H1 (cell line): ENCODE data around the gene PPCDC. TPM values are rescaled to one million over a fixed set of nuclear protein-coding genes. Genes with fewer than 3 reads are reported as not detected.

Experiments used
- CTCF ChIA-PET: fragments of 300-600 bp; sonication (Branson Sonifier 250); formaldehyde crosslinking; loops from one replicate; lab custom pipeline; 2021; ENCODE audit not compliant: partially characterized antibody; lab: Charles Lee
- POLR2A ChIA-PET: fragments of 300-600 bp; sonication (Branson Sonifier 250); formaldehyde crosslinking; loops from one replicate; lab custom pipeline; 2021; ENCODE audit warnings: inconsistent platforms; ENCODE audit not compliant: partially characterized antibody; lab: Charles Lee
- DNase-seq, 2 experiments: peaks; one replicate each; pipeline versions ENCODE4 v3.0.0 to v3.0.0-alpha.2; 2010 to 2022; ENCODE audit warnings: low spot score in 2 of 2, low read depth in 1 of 2, mixed read lengths in 1 of 2
- FAIRE-seq: peaks from 2 replicates; lab custom pipeline; 2011; peaks lifted over from hg19 to GRCh38; lab: Jason Lieb, UNC
- H2AFZ ChIP-seq: 2 replicates; pipeline ENCODE4 v1.8.1; 2012; ENCODE audit warnings: low read length, inconsistent platforms
- H2AK5ac ChIP-seq: 2 replicates; pipeline ENCODE4 v1.6.1; 2013; ENCODE audit warnings: low read depth, low read length
- H2BK120ac ChIP-seq: replicated peaks from 2 replicates; pipeline ENCODE3; 2013; ENCODE audit warnings: low read depth, low read length, inconsistent platforms
- H2BK12ac ChIP-seq: 2 replicates; pipeline ENCODE4 v1.6.1; 2013; ENCODE audit warnings: low read depth, low read length
- H2BK15ac ChIP-seq: 2 replicates; pipeline ENCODE4 v1.6.1; 2013; ENCODE audit warnings: low read length
- H2BK20ac ChIP-seq: 2 replicates; pipeline ENCODE4 v1.6.1; 2013; ENCODE audit warnings: low read length
- H2BK5ac ChIP-seq: 2 replicates; pipeline ENCODE4 v1.6.1; 2013; ENCODE audit warnings: low read depth, low read length
- H3K14ac ChIP-seq: 2 replicates; pipeline ENCODE4 v1.6.1; 2013; ENCODE audit warnings: inconsistent platforms; ENCODE audit not compliant: insufficient read length
- H3K18ac ChIP-seq: 2 replicates; pipeline ENCODE4 v1.6.1; 2013; ENCODE audit warnings: low read length; ENCODE audit errors: extremely low read depth
- H3K23ac ChIP-seq: 2 replicates; pipeline ENCODE4 v1.6.1; 2013; ENCODE audit warnings: inconsistent platforms; ENCODE audit not compliant: insufficient read length
- H3K23me2 ChIP-seq: 2 replicates; pipeline ENCODE4 v1.6.1; 2013; ENCODE audit warnings: low read depth, low read length
- H3K27ac ChIP-seq: 2 replicates; pipeline ENCODE4 v1.6.1; 2011; ENCODE audit warnings: low read depth, low read length, inconsistent platforms
- H3K27me3 ChIP-seq, 4 experiments: replicated peaks in 1 of 4; 1 replicate in 1 of 4; 2 replicates in 3 of 4; pipeline versions ENCODE4 v1.6.1 to v1.8.1; 2011 to 2013; ENCODE audit warnings: low read length in 3 of 4, mild to moderate bottlenecking in 3 of 4, inconsistent platforms in 2 of 4, mixed read lengths in 2 of 4, moderate library complexity in 1 of 4; ENCODE audit not compliant: control insufficient read depth in 3 of 4, insufficient read depth in 3 of 4; ENCODE audit errors: extremely low read depth in 1 of 4
- H3K36me3 ChIP-seq, 4 experiments: 2 replicates each; pipeline versions ENCODE4 v1.6.1 to v1.8.1; 2011 to 2013; ENCODE audit warnings: mild to moderate bottlenecking in 4 of 4, low read length in 3 of 4, moderate library complexity in 2 of 4, control low read depth in 1 of 4, inconsistent platforms in 1 of 4; ENCODE audit not compliant: insufficient read depth in 4 of 4, control insufficient read depth in 2 of 4
- H3K4ac ChIP-seq: replicated peaks from 2 replicates; pipeline ENCODE3; 2013; ENCODE audit warnings: low read length, low read depth, mixed read lengths, inconsistent platforms; ENCODE audit not compliant: insufficient read length
- H3K4me1 ChIP-seq, 4 experiments: replicated peaks in 1 of 4; 1 replicate in 1 of 4; 2 replicates in 3 of 4; pipeline versions ENCODE4 v1.6.1 to v1.8.1; 2011 to 2013; ENCODE audit warnings: low read length in 3 of 4, inconsistent platforms in 2 of 4, mixed read lengths in 1 of 4; ENCODE audit not compliant: insufficient read depth in 4 of 4, control insufficient read depth in 3 of 4
- H3K4me2 ChIP-seq, 2 experiments: 2 replicates each; pipeline versions ENCODE4 v1.6.1 to v1.8.1; 2011 to 2013; ENCODE audit warnings: low read depth in 2 of 2, low read length in 2 of 2, control low read depth in 1 of 2, inconsistent platforms in 1 of 2, mild to moderate bottlenecking in 1 of 2; ENCODE audit not compliant: insufficient read depth in 1 of 2
- H3K4me3 ChIP-seq, 4 experiments: fragments of 200-600, 300-600 bp in 1 of 4; sonication (generic), shearing (Covaris generic), sonication (Bioruptor Twin) in 1 of 4; 2 replicates each; pipeline versions ENCODE4 v1.5.1 to v1.8.1; 2011 to 2016; ENCODE audit warnings: low read length in 4 of 4, low read depth in 3 of 4, control low read depth in 2 of 4, inconsistent platforms in 2 of 4, mild to moderate bottlenecking in 2 of 4, mixed read lengths in 1 of 4, moderate library complexity in 1 of 4; ENCODE audit not compliant: insufficient read depth in 2 of 4; ENCODE audit errors: extremely low read depth in 1 of 4
- H3K56ac ChIP-seq: replicated peaks from 2 replicates; pipeline ENCODE3; 2013; ENCODE audit warnings: low read depth, mild to moderate bottlenecking, mixed read lengths, low read length, inconsistent platforms; ENCODE audit not compliant: insufficient read length
- H3K79me1 ChIP-seq: 2 replicates; pipeline ENCODE4 v1.6.1; 2013; ENCODE audit warnings: low read depth, low read length, control low read depth
- H3K79me2 ChIP-seq, 2 experiments: 2 replicates each; pipeline versions ENCODE4 v1.6.1 to v1.8.1; 2012 to 2013; ENCODE audit warnings: low read length in 2 of 2, mild to moderate bottlenecking in 2 of 2, inconsistent platforms in 1 of 2; ENCODE audit not compliant: insufficient read depth in 2 of 2, control insufficient read depth in 1 of 2
- H3K9ac ChIP-seq, 4 experiments: replicated peaks in 1 of 4; 1 replicate in 1 of 4; 2 replicates in 3 of 4; pipeline versions ENCODE4 v1.6.1 to v1.8.1; 2011 to 2013; ENCODE audit warnings: low read depth in 3 of 4, low read length in 3 of 4, control low read depth in 2 of 4, mild to moderate bottlenecking in 2 of 4, moderate library complexity in 2 of 4, inconsistent platforms in 1 of 4; ENCODE audit errors: extremely low read depth in 1 of 4
- H3K9me3 ChIP-seq, 2 experiments: 2 replicates each; pipeline versions ENCODE4 v1.6.1 to v1.8.1; 2012 to 2013; ENCODE audit warnings: mild to moderate bottlenecking in 2 of 2, moderate library complexity in 2 of 2, control low read depth in 1 of 2, inconsistent platforms in 1 of 2, low read depth in 1 of 2, low read length in 1 of 2, mixed read lengths in 1 of 2; ENCODE audit not compliant: insufficient read depth in 2 of 2
- H4K20me1 ChIP-seq, 2 experiments: replicated peaks in 1 of 2; 2 replicates each; pipeline versions ENCODE3 to v1.8.1; 2011 to 2013; ENCODE audit warnings: inconsistent platforms in 2 of 2, low read length in 2 of 2, mild to moderate bottlenecking in 1 of 2; ENCODE audit not compliant: insufficient read depth in 2 of 2, control insufficient read depth in 1 of 2
- H4K5ac ChIP-seq: 2 replicates; pipeline ENCODE4 v1.6.1; 2013; ENCODE audit warnings: low read length, low read depth, mixed read lengths, inconsistent platforms; ENCODE audit not compliant: insufficient read length
- H4K8ac ChIP-seq: 2 replicates; pipeline ENCODE4 v1.8.0; 2013; ENCODE audit warnings: mild to moderate bottlenecking, moderate library complexity, low read length, inconsistent platforms; ENCODE audit not compliant: insufficient read depth; ENCODE audit errors: extremely low read depth
- H4K91ac ChIP-seq: replicated peaks from 2 replicates; pipeline ENCODE3; 2013; ENCODE audit warnings: low read length, mixed read lengths, inconsistent platforms; ENCODE audit not compliant: insufficient read length
- BACH1 ChIP-seq: IDR thresholded peaks from 2 replicates; pipeline ENCODE4 v1.6.1; 2012; ENCODE audit warnings: low read length, improper control_type of control experiment
- CHD1 ChIP-seq: IDR thresholded peaks from 2 replicates; pipeline ENCODE4 v1.6.1; 2012; ENCODE audit warnings: low read depth, low read length, improper control_type of control experiment
- SP2 ChIP-seq: IDR thresholded peaks from 2 replicates; pipeline ENCODE4 v1.6.1; 2012; ENCODE audit warnings: mild to moderate bottlenecking, low read length, inconsistent platforms
- TAF1 ChIP-seq: IDR thresholded peaks from 2 replicates; pipeline ENCODE4 v1.6.1; 2011; ENCODE audit warnings: mild to moderate bottlenecking, low read depth, low read length
- TBP ChIP-seq: IDR thresholded peaks from 2 replicates; pipeline ENCODE4 v1.6.1; 2011; ENCODE audit warnings: low read depth, low read length, improper control_type of control experiment
- WGBS, 2 experiments: shearing (Covaris generic) in 1 of 2; methylation state at CpG; one replicate each; pipeline versions ENCODE4 v1.1.6 to v1.1.7; 2013 to 2015; ENCODE audit warnings: low lambda C conversion rate in 2 of 2, mixed read lengths in 2 of 2, inconsistent platforms in 1 of 2, low coverage in 1 of 2, missing lambda C conversion rate in 1 of 2; ENCODE audit not compliant: insufficient replicate concordance in 2 of 2, insufficient coverage in 1 of 2, insufficient read length in 1 of 2; ENCODE audit errors: extremely low coverage in 1 of 2, missing lambda C conversion rate in 1 of 2; 5-methylcytosine and 5-hydroxymethylcytosine counted together
- polyA plus RNA-seq, 7 experiments: library from polyadenylated mRNA; depleted of rRNA in 3 of 7; stranded (reverse) in 5 of 7; unstranded in 2 of 7; fragments of >200 nt in 5 of 7; fragments of 200-250 nt in 2 of 7; gene quantifications; 1 replicate in 5 of 7; 2 replicates in 1 of 7; 4 replicates in 1 of 7; pipeline versions ENCODE4 v1.2.1 to v1.2.3, GENCODE V29; 2011 to 2013; ENCODE audit warnings: missing spikeins in 2 of 7, mixed read lengths in 2 of 7
- total RNA-seq: library from RNA; stranded (reverse); fragmentation: NEBNext Ultra II Directional; extraction: Animal tissue kit (Norgen Biotek cat#: 25700); gene quantifications from 2 replicates; pipeline ENCODE4 v1.2.1, GENCODE V29; 2021

The PPCDC gene
- total and polyA plus RNA-seq, 2 of the 8 experiments (the other 6 are each of a cell fraction or from before 2014, with no cell fraction given) = 11.3 to 29.7 TPM

DNA sequence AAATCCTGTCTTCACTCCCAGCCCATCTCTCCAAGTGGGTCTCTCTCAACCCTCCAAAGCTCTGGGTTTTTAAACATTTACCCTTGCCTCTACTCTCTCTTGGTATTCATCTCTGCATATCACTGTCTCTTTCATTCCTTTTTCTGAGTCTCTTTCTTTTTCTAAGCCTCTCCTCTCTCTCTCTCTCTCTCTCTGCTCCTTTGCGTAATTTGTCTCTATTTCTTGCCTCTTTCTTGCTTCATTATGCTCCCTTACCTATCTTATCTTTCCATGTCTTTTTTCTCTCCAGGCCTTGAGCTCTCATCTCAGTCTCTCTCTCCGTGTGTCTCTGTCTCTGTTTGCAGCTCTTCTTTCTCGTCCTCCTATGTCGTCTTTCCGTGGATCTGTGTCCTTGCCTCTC lies 28.7 kb upstream of the PPCDC start:
- peak overlapping the region in 1 of 4 experiments; percentile 44; a peak in 1 of 7 replicates for H3K9ac ChIP-seq
- no peak for FAIRE-seq
- no peak overlapping the region for H3K27ac ChIP-seq
- 61% methylated on average over 5 of the region's 5 CpGs; no CpG with 5 or more reads in 1 of the 2 experiments for WGBS, 2 experiments
- DNase-seq = no peak
- no peak overlapping the region for H3K23ac ChIP-seq
- TF ChIP-seq BACH1 = no peak
- TF ChIP-seq CHD1 = no peak
- no peak for TF ChIP-seq TAF1
- TF ChIP-seq SP2 = no peak
- TF ChIP-seq TBP = no peak
- H3K4me2 ChIP-seq = peak overlapping the region; percentile 64 to 99
- CTCF ChIA-PET = interaction anchor here (0.8 to 1.5 kb wide), 7 partner anchors 10 to 209 kb away, joined by 3 to 8 read pairs (median 4); partner anchors contain the start of gene C15orf39
- H2AFZ ChIP-seq = peak overlapping the region; percentile 81; the same call in 1 of the 2 replicates
- no peak overlapping the region for H2BK120ac ChIP-seq
- peaks cover 0 to 7% (median 4%) of the 10 kb centered on the region in 4 experiments; a peak in 6 of 7 replicates for H3K4me1 ChIP-seq
- H2BK5ac ChIP-seq = no peak overlapping the region
- no peak overlapping the region for H3K56ac ChIP-seq
- no peak overlapping the region for H4K5ac ChIP-seq
- H4K8ac ChIP-seq = no peak overlapping the region
- POLR2A ChIA-PET = interaction anchor here (0.9 to 2.2 kb wide), 6 partner anchors 13 to 200 kb away, joined by 3 to 10 read pairs (median 6); partner anchors contain the start of genes COX5A and RPP25
- no peak overlapping the region for H2BK15ac ChIP-seq
- peak overlapping the region; percentile 39; the same call in 1 of the 2 replicates for H2BK12ac ChIP-seq
- no peaks in the 10 kb centered on the region for H3K36me3 ChIP-seq
- no peak overlapping the region for H2AK5ac ChIP-seq
- H4K91ac ChIP-seq = no peak overlapping the region
- peaks cover 0 to 4% of the 10 kb centered on the region in 2 experiments for H4K20me1 ChIP-seq
- peaks cover 0 to 9% of the 10 kb centered on the region in 2 experiments; a peak in 1 of 4 replicates for H3K79me2 ChIP-seq
- peaks cover 0 to 3% (median 0%) of the 10 kb centered on the region in 4 experiments; a peak in 3 of 7 replicates for H3K27me3 ChIP-seq
- H3K18ac ChIP-seq = no peak overlapping the region
- no peak overlapping the region for H3K14ac ChIP-seq
- H3K4me3 ChIP-seq = peak overlapping the region in 3 of 4 experiments; percentile 5 to 36 (median 15); a peak in 3 of 8 replicates
- peaks cover 9% of the 10 kb centered on the region for H3K23me2 ChIP-seq
- H3K4ac ChIP-seq = no peak overlapping the region
- H3K9me3 ChIP-seq = no peaks in the 10 kb centered on the region
- H3K79me1 ChIP-seq = no peaks in the 10 kb centered on the region; the same call in 1 of the 2 replicates
- no peak overlapping the region for H2BK20ac ChIP-seq
